Measurements from ENCODE around the gene HDGFL2. TPM values are rescaled to one million over a fixed set of nuclear protein-coding genes. Genes with fewer than 3 reads are reported as not detected.

Gene HDGFL2
- polyA plus RNA-seq, 3 donors = 7.0 to 13.2 (median 10.5) TPM

- Histone ChIP-seq H3K36me3 (replicated peaks in 1 of 2; ENCODE audit: control insufficient read depth in 1 of 2, insufficient read depth in 2 of 2, low read length in 2 of 2) (no peaks in the 10 kb centered on the region), H3K9ac (ENCODE audit: insufficient read depth, low read length, poor library complexity, severe bottlenecking) (no peak overlapping the region), H3K79me2 (ENCODE audit: insufficient read depth, low read length) (no peaks in the 10 kb centered on the region), H3K4me2 (replicated peaks; ENCODE audit: extremely low read depth, low read length, poor library complexity, severe bottlenecking) (no peak overlapping the region), H4K20me1 (ENCODE audit: insufficient read depth, low read length) (no peaks in the 10 kb centered on the region), H3K4me1 (ENCODE audit: control insufficient read depth in 1 of 2, insufficient read depth in 2 of 2, low read length in 2 of 2) (no peaks in the 10 kb centered on the region), H3K27ac (ENCODE audit: low read depth in 1 of 2, low read length in 2 of 2) (no peak overlapping the region), H3K4me3 (replicated peaks in 1 of 3; ENCODE audit: low read depth in 2 of 3, low read length in 3 of 3) (no peak overlapping the region), H3K27me3 (ENCODE audit: control insufficient read depth in 2 of 2, insufficient read depth in 2 of 2, low read length in 2 of 2) (no peaks in the 10 kb centered on the region), H3K9me3 (replicated peaks in 1 of 2; ENCODE audit: control insufficient read depth in 1 of 2, insufficient read depth in 1 of 2, low read length in 2 of 2) (no peaks in the 10 kb centered on the region), H2AFZ (ENCODE audit: insufficient read depth, low read depth, low read length, poor library complexity, severe bottlenecking) (no peak overlapping the region)
- no peaks in the 10 kb centered on the region for H3K4me1 Mint-ChIP-seq
- intact Hi-C loops (cut with micrococcal nuclease) = no loop called here
- H3K9me3 Mint-ChIP-seq = peaks cover 0 to 2% (median 0%) of the 10 kb centered on the region in 7 donors
- peak overlapping the region in 1 of 7 donors; percentile 31 for H3K27ac Mint-ChIP-seq
- no peaks in the 10 kb centered on the region for H3K36me3 Mint-ChIP-seq
- no peak for TF ChIP-seq CTCF (IDR thresholded peaks at IDR 0.05)
- WGBS (ENCODE audit: insufficient coverage) = 80% methylated on average over 5 of the region's 8 CpGs
- DNase-seq = no peak
- H3K4me3 Mint-ChIP-seq = no peak overlapping the region
- H3K27me3 Mint-ChIP-seq (ENCODE audit: low read depth in 3 of 3) = peaks cover 0 to 4% (median 3%) of the 10 kb centered on the region in 3 donors
These were observed 7.1 kb upstream of the HDGFL2 start for GRCh38 chr19:4464815-4465581.

- H3K27ac Mint-ChIP-seq = no peak overlapping the region
These were observed 4.3 kb upstream of the HDGFL2 start for GRCh38 chr19:4467835-4468234.

More at GRCh38 chr19:4467835-4468234, 4.3 kb upstream of the HDGFL2 start:
- no peaks in the 10 kb centered on the region for H3K9me3 ChIP-seq (replicated peaks in 1 of 2; ENCODE audit: control insufficient read depth in 1 of 2, insufficient read depth in 1 of 2, low read length in 2 of 2)
- H3K9ac ChIP-seq (ENCODE audit: insufficient read depth, low read length, poor library complexity, severe bottlenecking) = no peak overlapping the region
- no peak for DNase-seq
- H3K27ac ChIP-seq (ENCODE audit: low read depth in 1 of 2, low read length in 2 of 2) = no peak overlapping the region
- no peak overlapping the region for H3K4me3 Mint-ChIP-seq
- no peak for TF ChIP-seq CTCF (IDR thresholded peaks at IDR 0.05)
- H3K9me3 Mint-ChIP-seq = peaks cover 0 to 2% (median 0%) of the 10 kb centered on the region in 7 donors
- H3K36me3 Mint-ChIP-seq = no peaks in the 10 kb centered on the region
- H3K4me1 Mint-ChIP-seq = peaks cover 5% of the 10 kb centered on the region
- WGBS (ENCODE audit: insufficient coverage) = 90% methylated on average over 2 of the region's 3 CpGs
- H3K27me3 Mint-ChIP-seq (ENCODE audit: low read depth in 3 of 3) = peaks cover 0 to 1% (median 0%) of the 10 kb centered on the region in 3 donors
- H3K79me2 ChIP-seq (ENCODE audit: insufficient read depth, low read length) = peaks cover 5% of the 10 kb centered on the region
- no peak overlapping the region for H3K4me3 ChIP-seq (replicated peaks in 1 of 3; ENCODE audit: low read depth in 2 of 3, low read length in 3 of 3)
- H3K4me2 ChIP-seq (replicated peaks; ENCODE audit: extremely low read depth, low read length, poor library complexity, severe bottlenecking) = no peak overlapping the region
- H4K20me1 ChIP-seq (ENCODE audit: insufficient read depth, low read length) = peaks cover 4% of the 10 kb centered on the region
- H3K27me3 ChIP-seq (ENCODE audit: control insufficient read depth in 2 of 2, insufficient read depth in 2 of 2, low read length in 2 of 2) = no peaks in the 10 kb centered on the region
- intact Hi-C loops (cut with micrococcal nuclease) = no loop called here
- H3K36me3 ChIP-seq (replicated peaks in 1 of 2; ENCODE audit: control insufficient read depth in 1 of 2, insufficient read depth in 2 of 2, low read length in 2 of 2) = no peaks in the 10 kb centered on the region
- peaks cover 12 to 14% of the 10 kb centered on the region in 2 donors for H3K4me1 ChIP-seq (ENCODE audit: control insufficient read depth in 1 of 2, insufficient read depth in 2 of 2, low read length in 2 of 2)
- no peak overlapping the region for H2AFZ ChIP-seq (ENCODE audit: insufficient read depth, low read depth, low read length, poor library complexity, severe bottlenecking)

All from CD14-positive monocyte (primary cell).